Activated CD4-positive, alpha-beta T cell treated with anti-CD3 and anti-CD28 coated beads for 36 hours (primary cell): Measurements from ENCODE around the gene MAP3K3. TPM values are rescaled to one million over a fixed set of nuclear protein-coding genes. Genes with fewer than 3 reads are reported as not detected.
"Not testable (repeated sequence)": the region's sequence is repeated elsewhere in the genome, so short reads cannot be mapped to it uniquely, and the experiment has no call there.

Experiments used
- ATAC-seq: fragments of 200-7000 bp; cut with Tn5 transposase; one replicate; pipeline ENCODE4 v1.10.0; 2021; ENCODE audit warnings: mild to moderate bottlenecking, moderate library complexity
- CTCF ChIA-PET: fragments of 350-600 bp; sonication (Branson Sonifier 250); formaldehyde crosslinking; loops from one replicate; lab custom pipeline; 2021; ENCODE audit warnings: antibody characterized with exemption; lab: Charles Lee
- POLR2A ChIA-PET: fragments of 350-600 bp; sonication (Branson Sonifier 250); formaldehyde crosslinking; loops from one replicate; lab custom pipeline; 2021; ENCODE audit warnings: antibody characterized with exemption, inconsistent platforms; lab: Charles Lee
- DNase-seq: peaks from one replicate; pipeline ENCODE4 v3.0.0-alpha.2; 2020
- H3K27ac Mint-ChIP-seq: one replicate; pipeline ENCODE4 v1.8.0; 2021; ENCODE audit warnings: mixed read lengths
- H3K27me3 Mint-ChIP-seq: one replicate; pipeline ENCODE4 v1.8.0; 2021; ENCODE audit warnings: mixed read lengths
- H3K36me3 Mint-ChIP-seq: one replicate; pipeline ENCODE4 v1.8.0; 2021; ENCODE audit warnings: low read depth, mixed read lengths
- H3K4me1 Mint-ChIP-seq: one replicate; pipeline ENCODE4 v1.8.0; 2021; ENCODE audit warnings: mixed read lengths
- H3K4me3 Mint-ChIP-seq: one replicate; pipeline ENCODE4 v1.8.0; 2021; ENCODE audit warnings: mild to moderate bottlenecking, moderate library complexity, mixed read lengths
- H3K9me3 Mint-ChIP-seq: one replicate; pipeline ENCODE4 v1.8.0; 2021; ENCODE audit warnings: low read depth, mixed read lengths
- intact Hi-C, 2 experiments: fragments of 100-400 bp; cut with DNase I in 1 of 2; cut with micrococcal nuclease in 1 of 2; formaldehyde crosslinking; loops; one replicate each; pipeline versions ENCODE4 v1.14.2 to v1.15.1; 2022 to 2024; cut with DNase I, micrococcal nuclease
- total RNA-seq, 2 experiments: library from RNA; stranded (reverse); gene quantifications; one replicate each; pipeline ENCODE4 v1.2.3, GENCODE V29; 2021

MAP3K3 gene
- total RNA-seq, 2 experiments from 2014 or later: 22.4 to 22.9 TPM

- H3K27ac Mint-ChIP-seq: no peak overlapping the region
- intact Hi-C loops: loop anchor here in 1 of 2 experiments (5.0 kb wide), 1 partner anchor 122 kb away; the partner anchor contains the start of genes FTSJ3 and PSMC5
- peaks cover 39% of the 10 kb centered on the region for H3K36me3 Mint-ChIP-seq
- peaks cover 75% of the 10 kb centered on the region for H3K4me1 Mint-ChIP-seq
- ChIA-PET POLR2A (interaction anchor here (0.6 kb wide), 1 partner anchor 14 kb away, joined by 3 read pairs; no protein-coding TSS in a partner anchor), CTCF (no interaction called here)
- ATAC-seq: no peak
- H3K4me3 Mint-ChIP-seq: no peak overlapping the region
- no peak for DNase-seq
- H3K9me3 Mint-ChIP-seq: no peaks in the 10 kb centered on the region
- H3K27me3 Mint-ChIP-seq: no peaks in the 10 kb centered on the region
These were observed 82.6 kb downstream of the MAP3K3 start for GRCh38 chr17:63704836-63705235.

GRCh38 chr17:63705657-63706056 is 83.4 kb downstream of the MAP3K3 start:
- Mint-ChIP-seq H3K9me3 (no peaks in the 10 kb centered on the region), H3K4me1 (peaks cover 81% of the 10 kb centered on the region), H3K27ac (peak overlapping the region; percentile 72), H3K4me3 (no peak overlapping the region), H3K36me3 (peaks cover 42% of the 10 kb centered on the region), H3K27me3 (no peaks in the 10 kb centered on the region)
- ATAC-seq (no peak), DNase-seq (no peak)
- POLR2A ChIA-PET: interaction anchor here (0.6 kb wide), 1 partner anchor 15 kb away, joined by 3 read pairs; no protein-coding TSS in a partner anchor
- CTCF ChIA-PET: interaction anchor here (0.5 to 0.8 kb wide), 2 partner anchors 42 to 63 kb away, joined by 3 to 4 read pairs; no protein-coding TSS in a partner anchor
- intact Hi-C loops: no loop called here

- ChIA-PET CTCF (interaction anchor here (0.8 kb wide), 2 partner anchors 63 to 281 kb away, joined by 3 read pairs; no protein-coding TSS in a partner anchor), POLR2A (no interaction called here)
- H3K9me3 Mint-ChIP-seq: no peaks in the 10 kb centered on the region
- DNase-seq (no peak), ATAC-seq (no peak)
- peaks cover 38% of the 10 kb centered on the region for H3K36me3 Mint-ChIP-seq
- intact Hi-C loops: no loop called here
- peak overlapping the region; percentile 72 for H3K27ac Mint-ChIP-seq
- H3K27me3 Mint-ChIP-seq: no peaks in the 10 kb centered on the region
- H3K4me1 Mint-ChIP-seq: peaks cover 77% of the 10 kb centered on the region
- no peak overlapping the region for H3K4me3 Mint-ChIP-seq
These were observed 84.3 kb downstream of the MAP3K3 start for GRCh38 chr17:63706336-63707082.

- H3K4me1 Mint-ChIP-seq: peaks cover 72% of the 10 kb centered on the region
- CTCF ChIA-PET: interaction anchor here (0.8 to 0.9 kb wide), 2 partner anchors 9 to 281 kb away, joined by 3 to 4 read pairs; no protein-coding TSS in a partner anchor
- no peak for DNase-seq
- no peak for ATAC-seq
- POLR2A ChIA-PET: interaction anchor here (0.7 kb wide), 1 partner anchor 102 kb away, joined by 3 read pairs; no protein-coding TSS in a partner anchor
- intact Hi-C loops: no loop called here
- H3K9me3 Mint-ChIP-seq: no peaks in the 10 kb centered on the region
- no peak overlapping the region for H3K4me3 Mint-ChIP-seq
- no peaks in the 10 kb centered on the region for H3K27me3 Mint-ChIP-seq
- H3K27ac Mint-ChIP-seq: peak overlapping the region; percentile 72
- peaks cover 33% of the 10 kb centered on the region for H3K36me3 Mint-ChIP-seq
These were observed 84.9 kb downstream of the MAP3K3 start for GRCh38 chr17:63707151-63707550.

GRCh38 chr17:63709110-63709509 is 86.9 kb downstream of the MAP3K3 start:
- peaks cover 18% of the 10 kb centered on the region for H3K36me3 Mint-ChIP-seq

GRCh38 chr17:63714550-63715277 is 92.5 kb downstream of the MAP3K3 start:
- no peak for ATAC-seq
- Mint-ChIP-seq H3K27ac (no peak overlapping the region), H3K36me3 (peaks cover 8% of the 10 kb centered on the region), H3K27me3 (no peaks in the 10 kb centered on the region), H3K9me3 (no peaks in the 10 kb centered on the region), H3K4me3 (no peak overlapping the region), H3K4me1 (peaks cover 8% of the 10 kb centered on the region)
- CTCF ChIA-PET: interaction anchor here (0.9 to 1.2 kb wide), 3 partner anchors 12 to 18 kb away, joined by 3 to 7 read pairs (median 3); no protein-coding TSS in a partner anchor
- POLR2A ChIA-PET: no interaction called here
- no peak for DNase-seq
- intact Hi-C loops: no loop called here

More at GRCh38 chr17:63709110-63709509, 86.9 kb downstream of the MAP3K3 start:
- H3K4me1 Mint-ChIP-seq: peaks cover 52% of the 10 kb centered on the region
- intact Hi-C loops: no loop called here
- H3K27me3 Mint-ChIP-seq: no peaks in the 10 kb centered on the region
- CTCF ChIA-PET: interaction anchor here (0.7 to 3.1 kb wide), 10 partner anchors 8 to 303 kb away, joined by 3 to 23 read pairs (median 6); partner anchors contain the start of gene LIMD2
- DNase-seq (no peak), ATAC-seq (no peak)
- H3K27ac Mint-ChIP-seq: peak overlapping the region; percentile 44
- no peak overlapping the region for H3K4me3 Mint-ChIP-seq
- POLR2A ChIA-PET: interaction anchor here (2.3 kb wide), 1 partner anchor 8 kb away, joined by 13 read pairs; no protein-coding TSS in a partner anchor
- no peaks in the 10 kb centered on the region for H3K9me3 Mint-ChIP-seq

- POLR2A ChIA-PET: no interaction called here
- Mint-ChIP-seq H3K9me3 (no peaks in the 10 kb centered on the region), H3K27me3 (no peaks in the 10 kb centered on the region), H3K27ac (no peak overlapping the region), H3K4me3 (no peak overlapping the region), H3K36me3 (peaks cover 5% of the 10 kb centered on the region), H3K4me1 (no peaks in the 10 kb centered on the region)
- no peak for DNase-seq
- intact Hi-C loops: no loop called here
- CTCF ChIA-PET: interaction anchor here (0.6 to 1.0 kb wide), 2 partner anchors 50 to 213 kb away, joined by 3 read pairs; no protein-coding TSS in a partner anchor
- ATAC-seq: no peak
These were observed 94.2 kb downstream of the MAP3K3 start for GRCh38 chr17:63716426-63716825.

- intact Hi-C loops: no loop called here
- H3K4me3 Mint-ChIP-seq: no peak overlapping the region
- POLR2A ChIA-PET: no interaction called here
These were observed 96.8 kb downstream of the MAP3K3 start for GRCh38 chr17:63718988-63719387.

GRCh38 chr17:63720194-63720593 is 98.0 kb downstream of the MAP3K3 start:
- H3K4me3 Mint-ChIP-seq, H3K9me3 Mint-ChIP-seq, H3K27ac Mint-ChIP-seq, H3K4me1 Mint-ChIP-seq, intact Hi-C loops, ATAC-seq, H3K27me3 Mint-ChIP-seq, DNase-seq: not testable (repeated sequence)
- ChIA-PET CTCF (interaction anchor here (0.5 to 3.3 kb wide), 2 partner anchors 10 to 344 kb away, joined by 3 to 17 read pairs; no protein-coding TSS in a partner anchor), POLR2A (interaction anchor here (0.7 kb wide), 1 partner anchor 12 kb away, joined by 3 read pairs; no protein-coding TSS in a partner anchor)
- peaks cover 11% of the 10 kb centered on the region for H3K36me3 Mint-ChIP-seq

More at GRCh38 chr17:63718988-63719387, 96.8 kb downstream of the MAP3K3 start:
- no peaks in the 10 kb centered on the region for H3K9me3 Mint-ChIP-seq
- no peak overlapping the region for H3K27ac Mint-ChIP-seq
- ATAC-seq (no peak), DNase-seq (no peak)
- peaks cover 9% of the 10 kb centered on the region for H3K36me3 Mint-ChIP-seq
- CTCF ChIA-PET: interaction anchor here (0.8 kb wide), 1 partner anchor 175 kb away, joined by 3 read pairs; no protein-coding TSS in a partner anchor
- no peaks in the 10 kb centered on the region for H3K27me3 Mint-ChIP-seq
- H3K4me1 Mint-ChIP-seq: no peaks in the 10 kb centered on the region

GRCh38 chr17:63722403-63722802 is 100.2 kb downstream of the MAP3K3 start:
- peaks cover 2% of the 10 kb centered on the region for H3K4me1 Mint-ChIP-seq
- intact Hi-C loops: no loop called here
- no peak for ATAC-seq
- H3K27me3 Mint-ChIP-seq: no peaks in the 10 kb centered on the region
- DNase-seq: no peak
- no peak overlapping the region for H3K27ac Mint-ChIP-seq
- no peaks in the 10 kb centered on the region for H3K9me3 Mint-ChIP-seq
- CTCF ChIA-PET: interaction anchor here (0.6 to 3.3 kb wide), 6 partner anchors 10 to 126 kb away, joined by 3 to 17 read pairs (median 3); no protein-coding TSS in a partner anchor
- H3K4me3 Mint-ChIP-seq: no peak overlapping the region
- H3K36me3 Mint-ChIP-seq: peaks cover 15% of the 10 kb centered on the region
- POLR2A ChIA-PET: no interaction called here

GRCh38 chr17:63735691-63736090 is 113.5 kb downstream of the MAP3K3 start:
- intact Hi-C loops: no loop called here
- ChIA-PET CTCF (interaction anchor here (0.8 to 0.9 kb wide), 2 partner anchors 43 to 165 kb away, joined by 3 read pairs; no protein-coding TSS in a partner anchor), POLR2A (interaction anchor here (0.9 kb wide), 1 partner anchor 16 kb away, joined by 3 read pairs; no protein-coding TSS in a partner anchor)
- Mint-ChIP-seq H3K4me3 (no peak overlapping the region), H3K4me1 (peaks cover 17% of the 10 kb centered on the region), H3K36me3 (no peaks in the 10 kb centered on the region), H3K27me3 (no peaks in the 10 kb centered on the region), H3K9me3 (no peaks in the 10 kb centered on the region), H3K27ac (no peak overlapping the region)
- DNase-seq (no peak), ATAC-seq (no peak)
